Measurements from ENCODE around the gene NRP1. TPM values are rescaled to one million over a fixed set of nuclear protein-coding genes. Genes with fewer than 3 reads are reported as not detected.
"Not testable (repeated sequence)": the region's sequence is repeated elsewhere in the genome, so short reads cannot be mapped to it uniquely, and the experiment has no call there.

NRP1 gene
- total RNA-seq, 1 experiment from 2014 or later: 555 TPM

- H3K27ac ChIP-seq (ENCODE audit: low read length): no peak overlapping the region
- H4K20me1 ChIP-seq (ENCODE audit: low read length): no peaks in the 10 kb centered on the region
- ChIA-PET CTCF (interaction anchor here (0.6 kb wide), 1 partner anchor 53 kb away, joined by 8 read pairs; no protein-coding TSS in a partner anchor), POLR2A (ENCODE audit: unreplicated experiment) (interaction anchor here (1.1 kb wide), 1 partner anchor 124 kb away, joined by 5 read pairs; no protein-coding TSS in a partner anchor)
- no peak overlapping the region for H3K4me3 ChIP-seq (ENCODE audit: low read length)
- BruUV-seq (replicated peaks): no TSS peak
- H2AFZ ChIP-seq (ENCODE audit: low read length): no peak overlapping the region
- intact Hi-C loops (cut with micrococcal nuclease): no loop called here
- H3K9me3 ChIP-seq (ENCODE audit: low read length): no peaks in the 10 kb centered on the region
- no peak overlapping the region for H3K9ac ChIP-seq (ENCODE audit: low read length)
- no peak for ATAC-seq
- peaks cover 18% of the 10 kb centered on the region for H3F3A ChIP-seq (ENCODE audit: low read length, unreplicated experiment)
- peaks cover 88% of the 10 kb centered on the region for H3K36me3 ChIP-seq (ENCODE audit: low read depth, low read length)
- 0 out of 2 replicates have a peak, but pooled peaks cover 16% of the 10 kb centered on the region for H3K79me2 ChIP-seq (ENCODE audit: low read length)
- peaks cover 16% of the 10 kb centered on the region for H3K4me1 ChIP-seq (ENCODE audit: insufficient read depth, low read length)
- DNase-seq: no peak
- H3K4me2 ChIP-seq (ENCODE audit: low read length): no peak overlapping the region
- no peaks in the 10 kb centered on the region for H3K27me3 ChIP-seq (ENCODE audit: low read length)
- no peak for TF ChIP-seq EZH2phosphoT487 (IDR thresholded peaks at IDR 0.05; ENCODE audit: borderline replicate concordance, low read length)
- no peak for TF ChIP-seq EZH2 (IDR thresholded peaks at IDR 0.05; ENCODE audit: low read length, unreplicated experiment)
- no peak for TF ChIP-seq CTCF (conservative IDR thresholded peaks at IDR 0.05; ENCODE audit: low read depth, low read length)
- H3K9me2 ChIP-seq (replicated peaks; ENCODE audit: low read length): no peaks in the 10 kb centered on the region
Observed at GRCh38 chr10:33223326-33224000, 111.0 kb downstream of the NRP1 start.

- H3K9me2 ChIP-seq (replicated peaks; ENCODE audit: low read length); H3K9ac ChIP-seq (ENCODE audit: low read length); BruUV-seq (replicated peaks); DNase-seq; intact Hi-C loops (cut with micrococcal nuclease); H2AFZ ChIP-seq (ENCODE audit: low read length); H3K27me3 ChIP-seq (ENCODE audit: low read length); CTCF ChIA-PET; H3K9me3 ChIP-seq (ENCODE audit: low read length); H3K27ac ChIP-seq (ENCODE audit: low read length); H3K4me3 ChIP-seq (ENCODE audit: low read length); H3K4me2 ChIP-seq (ENCODE audit: low read length); ATAC-seq; H4K20me1 ChIP-seq (ENCODE audit: low read length); POLR2A ChIA-PET (ENCODE audit: unreplicated experiment); H3K79me2 ChIP-seq (ENCODE audit: low read length): not testable (repeated sequence)
- peaks cover 26% of the 10 kb centered on the region for H3F3A ChIP-seq (ENCODE audit: low read length, unreplicated experiment)
- H3K36me3 ChIP-seq (ENCODE audit: low read depth, low read length): peaks cover 88% of the 10 kb centered on the region
- H3K4me1 ChIP-seq (ENCODE audit: insufficient read depth, low read length): peaks cover 24% of the 10 kb centered on the region
Observed at GRCh38 chr10:33222304-33222703, 112.2 kb downstream of the NRP1 start.

DNA sequence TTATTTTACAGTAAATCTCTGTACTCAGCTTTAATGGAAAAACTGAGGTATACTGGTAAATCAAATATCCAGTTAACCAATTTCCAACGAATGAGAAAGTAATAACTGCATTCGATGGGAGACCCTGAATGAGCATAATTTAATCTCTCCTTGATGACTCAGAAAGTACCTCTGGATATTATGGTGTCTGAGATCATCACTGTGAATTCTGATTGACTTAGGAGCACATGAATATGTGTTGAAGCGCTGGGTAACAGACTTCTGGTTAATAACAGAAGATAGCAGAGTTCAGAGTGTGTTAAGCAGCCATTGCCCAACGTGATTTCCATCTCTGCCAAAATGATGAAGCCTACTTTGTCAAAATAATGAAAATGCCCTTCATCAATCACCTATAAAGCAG lies 116.6 kb downstream of the NRP1 start:
- Histone ChIP-seq H3K36me3 (ENCODE audit: low read depth, low read length) (peaks cover 75% of the 10 kb centered on the region), H3K4me3 (ENCODE audit: low read length) (0 out of 2 replicates have a peak overlapping the region, but pooled peaks have one; percentile 6), H3K27ac (ENCODE audit: low read length) (peak overlapping the region; percentile 65), H3K4me2 (ENCODE audit: low read length) (peak overlapping the region; percentile 47), H4K20me1 (ENCODE audit: low read length) (no peaks in the 10 kb centered on the region), H3K9me2 (replicated peaks; ENCODE audit: low read length) (no peaks in the 10 kb centered on the region), H3K4me1 (ENCODE audit: insufficient read depth, low read length) (peaks cover 45% of the 10 kb centered on the region), H3F3A (ENCODE audit: low read length, unreplicated experiment) (peaks cover 31% of the 10 kb centered on the region), H3K79me2 (ENCODE audit: low read length) (peaks cover 22% of the 10 kb centered on the region; the same call in 1 of the 2 replicates), H3K9ac (ENCODE audit: low read length) (peak overlapping the region; percentile 58), H3K27me3 (ENCODE audit: low read length) (no peaks in the 10 kb centered on the region), H3K9me3 (ENCODE audit: low read length) (peaks cover 6% of the 10 kb centered on the region; the same call in 1 of the 2 replicates), H2AFZ (ENCODE audit: low read length) (no peak overlapping the region)
- DNase-seq (peak; percentile 93), ATAC-seq (peak; percentile 6)
- ChIA-PET POLR2A (ENCODE audit: unreplicated experiment) (interaction anchor here (1.2 kb wide), 1 partner anchor 56 kb away, joined by 3 read pairs; no protein-coding TSS in a partner anchor), CTCF (interaction anchor here (1.2 to 1.5 kb wide), 3 partner anchors 24 to 62 kb away, joined by 6 to 10 read pairs (median 8); no protein-coding TSS in a partner anchor)
- intact Hi-C loops (cut with micrococcal nuclease): loop anchor here (1.0 kb wide), 5 partner anchors 11 to 73 kb away; no protein-coding TSS in a partner anchor
- no TSS peak for BruUV-seq (replicated peaks)
- TF ChIP-seq EZH2 (IDR thresholded peaks at IDR 0.05; ENCODE audit: low read length, unreplicated experiment) (no peak), EZH2phosphoT487 (IDR thresholded peaks at IDR 0.05; ENCODE audit: borderline replicate concordance, low read length) (no peak), CTCF (conservative IDR thresholded peaks at IDR 0.05; ENCODE audit: low read depth, low read length) (no peak)

Measured in PC-3 (cell line).